ENCODE data around the gene RGS3. TPM values are rescaled to one million over a fixed set of nuclear protein-coding genes. Genes with fewer than 3 reads are reported as not detected.

RGS3 gene
- total RNA-seq, 1 donor: 34.7 TPM

GRCh38 chr9:113464286-113464660 is 746 bp downstream of the RGS3 start:
- DNase-seq (ENCODE audit: low read depth in 2 of 3, low spot score in 2 of 3): no peak

GRCh38 chr9:113465599-113466140 is 2.1 kb downstream of the RGS3 start:
- no peak for DNase-seq (ENCODE audit: low read depth in 2 of 3, low spot score in 2 of 3)

- DNase-seq (ENCODE audit: low read depth in 2 of 3, low spot score in 2 of 3): no peak
These were observed 3.7 kb downstream of the RGS3 start for GRCh38 chr9:113467183-113467582.

- no peak for DNase-seq (ENCODE audit: low read depth in 2 of 3, low spot score in 2 of 3)
These were observed 5.4 kb downstream of the RGS3 start for GRCh38 chr9:113468716-113469448.

GRCh38 chr9:113471143-113471542 is 7.6 kb downstream of the RGS3 start:
- DNase-seq (ENCODE audit: low read depth in 2 of 3, low spot score in 2 of 3): no peak

GRCh38 chr9:113471566-113471965 is 8.0 kb downstream of the RGS3 start:
- no peak for DNase-seq (ENCODE audit: low read depth in 2 of 3, low spot score in 2 of 3)

- no peak for DNase-seq (ENCODE audit: low read depth in 2 of 3, low spot score in 2 of 3)
These were observed 8.7 kb downstream of the RGS3 start for GRCh38 chr9:113472199-113472598.

GRCh38 chr9:113474360-113475028 is 11.0 kb downstream of the RGS3 start:
- no peak for DNase-seq (ENCODE audit: low read depth in 2 of 3, low spot score in 2 of 3)

- DNase-seq (ENCODE audit: low read depth in 2 of 3, low spot score in 2 of 3): no peak
These were observed 11.5 kb downstream of the RGS3 start for GRCh38 chr9:113475031-113475430.

GRCh38 chr9:113475992-113476391 is 12.5 kb downstream of the RGS3 start:
- no peak for DNase-seq (ENCODE audit: low read depth in 2 of 3, low spot score in 2 of 3)

GRCh38 chr9:113476511-113476916 is 13.0 kb downstream of the RGS3 start:
- no peak for DNase-seq (ENCODE audit: low read depth in 2 of 3, low spot score in 2 of 3)

- no peak for DNase-seq (ENCODE audit: low read depth in 2 of 3, low spot score in 2 of 3)
These were observed 13.5 kb downstream of the RGS3 start for GRCh38 chr9:113477058-113477457.

DNA sequence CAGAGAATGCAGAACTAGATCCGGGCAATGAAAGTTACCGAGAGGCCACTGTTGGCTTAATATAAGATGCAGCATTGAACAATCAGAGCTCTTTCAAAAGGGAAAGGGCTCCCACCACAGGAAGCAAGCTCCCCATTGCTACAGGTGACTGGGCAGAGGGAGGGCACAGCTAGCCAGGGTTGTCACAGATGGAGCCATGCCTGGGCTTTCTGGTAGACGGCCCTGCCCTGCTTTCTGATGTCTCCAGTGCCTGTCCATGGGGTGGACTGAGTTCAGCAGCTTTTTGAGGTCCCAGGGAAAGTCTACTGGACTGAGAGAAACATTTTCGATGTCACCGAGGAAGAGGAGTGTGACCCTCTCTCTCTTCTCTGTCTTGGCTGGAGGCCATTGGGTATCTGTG is 14.1 kb downstream of the RGS3 start:
- DNase-seq (ENCODE audit: low read depth in 2 of 3, low spot score in 2 of 3): no peak

GRCh38 chr9:113479174-113479621 is 15.7 kb downstream of the RGS3 start:
- DNase-seq (ENCODE audit: low read depth in 2 of 3, low spot score in 2 of 3): no peak

- DNase-seq (ENCODE audit: low read depth in 2 of 3, low spot score in 2 of 3): no peak
These were observed 17.1 kb downstream of the RGS3 start for GRCh38 chr9:113480612-113481011.

GRCh38 chr9:113481176-113481787 is 17.8 kb downstream of the RGS3 start:
- no peak for DNase-seq (ENCODE audit: low read depth in 2 of 3, low spot score in 2 of 3)

- no peak for DNase-seq (ENCODE audit: low read depth in 2 of 3, low spot score in 2 of 3)
These were observed 18.8 kb downstream of the RGS3 start for GRCh38 chr9:113482341-113482740.

- no peak for DNase-seq (ENCODE audit: low read depth in 2 of 3, low spot score in 2 of 3)
These were observed 19.6 kb downstream of the RGS3 start for GRCh38 chr9:113482991-113483675.

GRCh38 chr9:113483676-113484257 is 20.2 kb downstream of the RGS3 start:
- DNase-seq (ENCODE audit: low read depth in 2 of 3, low spot score in 2 of 3): no peak

GRCh38 chr9:113484258-113484730 is 20.8 kb downstream of the RGS3 start:
- DNase-seq (ENCODE audit: low read depth in 2 of 3, low spot score in 2 of 3): no peak

- no peak for DNase-seq (ENCODE audit: low read depth in 2 of 3, low spot score in 2 of 3)
These were observed 22.2 kb downstream of the RGS3 start for GRCh38 chr9:113485761-113486115.

Data from hematopoietic multipotent progenitor cell (in vitro differentiated cells).